Activated gamma-delta T cell (primary cell): Measurements from ENCODE around the gene UNC80.
A peak's percentile ranks its signal among the peaks of the same experiment; 100 is the strongest.
"Not testable (repeated sequence)": the region's sequence is repeated elsewhere in the genome, so short reads cannot be mapped to it uniquely, and the experiment has no call there.

Source experiments
- DNase-seq: peaks from one replicate; lab custom pipeline; 2025; lab: John Stamatoyannopoulos, UW
- total RNA-seq, 2 donors: gene quantifications; one replicate each; lab custom pipeline; 2026; lab: John Stamatoyannopoulos, UW

The UNC80 gene
- 0 to 0.09 reads per million in 2 donors for total RNA-seq

GRCh38 chr2:209771474-209772289 is at the start of gene UNC80:
UNC80 (plus strand) TSS chr2:209771832; CDS start chr2:209772073, 241 bp downstream.
- peak; percentile 7 for DNase-seq

- no peak for DNase-seq
These were observed 45.3 kb upstream of the UNC80 start for GRCh38 chr2:209726311-209726710.

- DNase-seq: no peak
These were observed 44.6 kb upstream of the UNC80 start for GRCh38 chr2:209727077-209727476.

GRCh38 chr2:209734805-209735204 is 36.8 kb upstream of the UNC80 start:
- DNase-seq: no peak

GRCh38 chr2:209741953-209742352 is 29.7 kb upstream of the UNC80 start:
- no peak for DNase-seq

- DNase-seq: no peak
These were observed 18.6 kb upstream of the UNC80 start for GRCh38 chr2:209753020-209753419.

- no peak for DNase-seq
These were observed 14.5 kb upstream of the UNC80 start for GRCh38 chr2:209757163-209757562.

GRCh38 chr2:209761566-209761965 is 10.1 kb upstream of the UNC80 start:
- no peak for DNase-seq

GRCh38 chr2:209762563-209762962 is 9.1 kb upstream of the UNC80 start:
- no peak for DNase-seq

- no peak for DNase-seq
These were observed 8.5 kb upstream of the UNC80 start for GRCh38 chr2:209763106-209763505.

GRCh38 chr2:209766613-209767012 is 5.0 kb upstream of the UNC80 start:
- DNase-seq: no peak

- no peak for DNase-seq
These were observed 4.3 kb upstream of the UNC80 start for GRCh38 chr2:209767316-209767715.

- no peak for DNase-seq
These were observed 3.1 kb upstream of the UNC80 start for GRCh38 chr2:209768557-209768956.

- no peak for DNase-seq
These were observed 656 bp downstream of the UNC80 start for GRCh38 chr2:209772290-209772685.

- no peak for DNase-seq
These were observed 1.7 kb downstream of the UNC80 start for GRCh38 chr2:209773377-209773776.

GRCh38 chr2:209787416-209787815 is 15.8 kb downstream of the UNC80 start:
- DNase-seq: no peak

GRCh38 chr2:209788925-209789324 is 17.3 kb downstream of the UNC80 start:
- DNase-seq: no peak

GRCh38 chr2:209790066-209790728 is 18.6 kb downstream of the UNC80 start:
- no peak for DNase-seq

GRCh38 chr2:209791151-209791550 is 19.5 kb downstream of the UNC80 start:
- no peak for DNase-seq

GRCh38 chr2:209795425-209795824 is 23.8 kb downstream of the UNC80 start:
- DNase-seq: not testable (repeated sequence)

GRCh38 chr2:209805351-209805750 is 33.7 kb downstream of the UNC80 start:
- DNase-seq: no peak

- DNase-seq: no peak
These were observed 34.7 kb downstream of the UNC80 start for GRCh38 chr2:209806318-209806717.

- DNase-seq: no peak
These were observed 36.9 kb downstream of the UNC80 start for GRCh38 chr2:209808521-209808920.
